Mammary epithelial cell (primary cell): Measurements from ENCODE around the gene EPHA6.

ENCODE experiments used
- EZH2 ChIP-seq: IDR thresholded peaks from 2 replicates; pipeline ENCODE4 v1.6.1; 2012; ENCODE audit warnings: low read length, inconsistent platforms, borderline replicate concordance
- TF ChIP-seq, protein P1 (sequence below), 2 donors: IDR thresholded peaks in 1 of 2; conservative IDR thresholded peaks in 1 of 2; 2 replicates each; pipeline ENCODE4 v1.5.1; 2011 to 2012; ENCODE audit warnings: inconsistent platforms in 2 of 2, low read length in 2 of 2, mild to moderate bottlenecking in 2 of 2, control low read depth in 1 of 2, low read depth in 1 of 2; ENCODE audit not compliant: insufficient read depth in 1 of 2; ENCODE audit errors: extremely low read depth in 1 of 2

DNA sequence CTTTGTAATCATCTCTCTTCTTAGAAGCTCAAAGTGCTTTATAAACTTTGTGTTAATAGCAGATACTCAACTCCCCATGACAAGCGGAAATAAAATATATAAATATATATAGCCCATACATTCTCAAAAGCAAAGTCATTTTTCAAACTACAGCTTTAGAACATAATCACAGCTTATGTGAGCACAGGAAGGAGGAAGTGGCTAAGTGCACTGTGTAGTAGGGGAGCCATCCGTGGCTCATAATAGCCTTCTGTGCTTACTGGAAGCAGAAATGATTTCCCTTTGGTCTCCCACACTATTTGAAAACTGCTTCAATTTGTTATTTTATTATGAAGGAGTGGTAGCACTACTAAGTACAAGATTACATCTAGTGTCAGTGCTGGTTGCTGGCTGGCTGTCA is 798.7 kb downstream of the EPHA6 start:
- TF ChIP-seq, protein P1, sequence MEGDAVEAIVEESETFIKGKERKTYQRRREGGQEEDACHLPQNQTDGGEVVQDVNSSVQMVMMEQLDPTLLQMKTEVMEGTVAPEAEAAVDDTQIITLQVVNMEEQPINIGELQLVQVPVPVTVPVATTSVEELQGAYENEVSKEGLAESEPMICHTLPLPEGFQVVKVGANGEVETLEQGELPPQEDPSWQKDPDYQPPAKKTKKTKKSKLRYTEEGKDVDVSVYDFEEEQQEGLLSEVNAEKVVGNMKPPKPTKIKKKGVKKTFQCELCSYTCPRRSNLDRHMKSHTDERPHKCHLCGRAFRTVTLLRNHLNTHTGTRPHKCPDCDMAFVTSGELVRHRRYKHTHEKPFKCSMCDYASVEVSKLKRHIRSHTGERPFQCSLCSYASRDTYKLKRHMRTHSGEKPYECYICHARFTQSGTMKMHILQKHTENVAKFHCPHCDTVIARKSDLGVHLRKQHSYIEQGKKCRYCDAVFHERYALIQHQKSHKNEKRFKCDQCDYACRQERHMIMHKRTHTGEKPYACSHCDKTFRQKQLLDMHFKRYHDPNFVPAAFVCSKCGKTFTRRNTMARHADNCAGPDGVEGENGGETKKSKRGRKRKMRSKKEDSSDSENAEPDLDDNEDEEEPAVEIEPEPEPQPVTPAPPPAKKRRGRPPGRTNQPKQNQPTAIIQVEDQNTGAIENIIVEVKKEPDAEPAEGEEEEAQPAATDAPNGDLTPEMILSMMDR (conservative IDR thresholded peaks at IDR 0.05 in 1 of 2, IDR thresholded peaks at IDR 0.05 in 1 of 2; ENCODE audit: extremely low read depth in 1 of 2, insufficient read depth in 1 of 2, low read depth in 1 of 2, low read length in 2 of 2), result no peak
- TF ChIP-seq EZH2, result no peak
